NCI-H748 (cell line): ENCODE results near the gene ECHS1.
"Not testable (repeated sequence)": the region's sequence is repeated elsewhere in the genome, so short reads cannot be mapped to it uniquely, and the experiment has no call there.

Experiments used
- DNase-seq: peaks from one replicate; lab custom pipeline; 2025; ENCODE audit not compliant: unreplicated experiment; lab: John Stamatoyannopoulos, UW

ECHS1 gene

GRCh38 chr10:133379152-133379800 lies 6.1 kb upstream of the ECHS1 start, which contains the start of gene PAOX:
PAOX (plus strand) TSS chr10:133379262; CDS start chr10:133379317, 55 bp downstream.
- peak; percentile 54 for DNase-seq

- DNase-seq: peak; percentile 62
Observed at GRCh38 chr10:133378251-133379096, 5.3 kb upstream of the ECHS1 start.

- no peak for DNase-seq
Observed at GRCh38 chr10:133377818-133378250, 4.7 kb upstream of the ECHS1 start.

GRCh38 chr10:133377025-133377817 lies 4.1 kb upstream of the ECHS1 start:
- no peak for DNase-seq

- not testable (repeated sequence) for DNase-seq
Observed at GRCh38 chr10:133376183-133376582, 3.0 kb upstream of the ECHS1 start.

- DNase-seq: no peak
Observed at GRCh38 chr10:133375357-133376115, 2.4 kb upstream of the ECHS1 start.

GRCh38 chr10:133372507-133372906 lies 647 bp downstream of the ECHS1 start:
- DNase-seq: no peak

GRCh38 chr10:133370030-133370786 lies 2.9 kb downstream of the ECHS1 start:
- no peak for DNase-seq

- DNase-seq: no peak
Observed at GRCh38 chr10:133368153-133368552, 5.0 kb downstream of the ECHS1 start.

GRCh38 chr10:133367461-133367860 lies 5.7 kb downstream of the ECHS1 start:
- not testable (repeated sequence) for DNase-seq

GRCh38 chr10:133366751-133367150 lies 6.4 kb downstream of the ECHS1 start:
- no peak for DNase-seq

- DNase-seq: no peak
Observed at GRCh38 chr10:133366130-133366478, 7.0 kb downstream of the ECHS1 start.

- no peak for DNase-seq
Observed at GRCh38 chr10:133365461-133366129, 7.6 kb downstream of the ECHS1 start.

- DNase-seq: no peak
Observed at GRCh38 chr10:133364645-133365431, 8.3 kb downstream of the ECHS1 start.

GRCh38 chr10:133362846-133363245 lies 10.3 kb downstream of the ECHS1 start:
- DNase-seq: no peak

GRCh38 chr10:133361773-133362441 lies 11.2 kb downstream of the ECHS1 start:
- no peak for DNase-seq

- no peak for DNase-seq
Observed at GRCh38 chr10:133361227-133361626, 11.9 kb downstream of the ECHS1 start.

GRCh38 chr10:133359972-133360610 lies 13.1 kb downstream of the ECHS1 start:
- DNase-seq: peak; percentile 36
